Endothelial cell of umbilical vein (primary cell): ENCODE results near the gene CEP83. TPM values are rescaled to one million over a fixed set of nuclear protein-coding genes. Genes with fewer than 3 reads are reported as not detected.

Experiments used
- BruUV-seq: library from RNA; stranded (reverse); fragments of 400-500 nt; replicated peaks from 2 replicates; lab custom pipeline; 2021; lab: Mats Ljungman, UMichigan
- CTCF ChIA-PET: fragments of 300-600, 350-600 bp; sonication (Branson Sonifier 250); formaldehyde crosslinking; loops from one replicate; lab custom pipeline; 2021; ENCODE audit warnings: antibody characterized with exemption, inconsistent platforms; lab: Charles Lee
- POLR2A ChIA-PET: fragments of 300-600, 350-600 bp; sonication (Branson Sonifier 250); formaldehyde crosslinking; loops from one replicate; lab custom pipeline; 2021; ENCODE audit warnings: antibody characterized with exemption, inconsistent platforms; lab: Charles Lee
- DNase-seq: peaks from one replicate; pipeline ENCODE4 v3.0.0-alpha.2; 2011; ENCODE audit warnings: low read depth, low spot score
- FAIRE-seq: peaks from 2 replicates; lab custom pipeline; 2011; peaks lifted over from hg19 to GRCh38; lab: Jason Lieb, UNC
- H2AFZ ChIP-seq: 2 replicates; pipeline ENCODE4 v1.6.0; 2012; ENCODE audit warnings: low read depth, low read length, control low read depth, inconsistent platforms
- H3K27ac ChIP-seq: 2 replicates; pipeline ENCODE4 v1.5.1; 2011; ENCODE audit warnings: low read depth, mild to moderate bottlenecking, control low read depth, low read length, moderate library complexity; ENCODE audit not compliant: insufficient read depth
- H3K27me3 ChIP-seq, 2 experiments: 2 replicates each; pipeline versions ENCODE4 v1.6.0 to v1.6.1; 2011; ENCODE audit warnings: low read length in 2 of 2, mixed read lengths in 1 of 2; ENCODE audit not compliant: control insufficient read depth in 2 of 2, insufficient read depth in 2 of 2
- H3K36me3 ChIP-seq, 2 experiments: 2 replicates in 1 of 2; 3 replicates in 1 of 2; pipeline ENCODE4 v1.5.1; 2011; ENCODE audit warnings: low read length in 2 of 2, mild to moderate bottlenecking in 1 of 2, moderate library complexity in 1 of 2; ENCODE audit not compliant: control insufficient read depth in 2 of 2, insufficient read depth in 2 of 2; ENCODE audit errors: extremely low read depth in 1 of 2
- H3K4me1 ChIP-seq: 3 replicates; pipeline ENCODE4 v1.5.1; 2011; ENCODE audit warnings: mild to moderate bottlenecking, low read length; ENCODE audit not compliant: control insufficient read depth, insufficient read depth; ENCODE audit errors: extremely low read depth
- H3K4me2 ChIP-seq: 2 replicates; pipeline ENCODE4 v1.6.1; 2011; ENCODE audit warnings: low read length, control low read depth, mixed read lengths; ENCODE audit not compliant: insufficient read depth
- H3K4me3 ChIP-seq, 3 experiments: fragments of 200-600 bp in 1 of 3; sonication (generic), shearing (Covaris generic) in 1 of 3; replicated peaks in 1 of 3; 2 replicates each; pipeline ENCODE4 v1.5.1; 2011 to 2016; ENCODE audit warnings: control low read depth in 3 of 3, low read length in 3 of 3, mild to moderate bottlenecking in 2 of 3, inconsistent platforms in 1 of 3, low read depth in 1 of 3, moderate library complexity in 1 of 3; ENCODE audit not compliant: insufficient read depth in 1 of 3
- H3K79me2 ChIP-seq: 2 replicates; pipeline ENCODE4 v1.6.0; 2012; ENCODE audit warnings: low read length, inconsistent platforms; ENCODE audit not compliant: control insufficient read depth, insufficient read depth
- H3K9ac ChIP-seq: replicated peaks from 2 replicates; pipeline ENCODE3; 2011; ENCODE audit warnings: low read length, control low read depth; ENCODE audit not compliant: insufficient read depth; ENCODE audit errors: extremely low read depth
- H3K9me1 ChIP-seq: replicated peaks from 3 replicates; pipeline ENCODE4 v1.6.0; 2011; ENCODE audit warnings: mild to moderate bottlenecking, low read length; ENCODE audit not compliant: control insufficient read depth, insufficient read depth; ENCODE audit errors: extremely low read depth
- H3K9me3 ChIP-seq: replicated peaks from 2 replicates; pipeline ENCODE4 v1.5.1; 2012; ENCODE audit warnings: low read length, inconsistent platforms; ENCODE audit not compliant: control insufficient read depth, insufficient read depth
- H4K20me1 ChIP-seq: replicated peaks from 2 replicates; pipeline ENCODE3; 2011; ENCODE audit warnings: mild to moderate bottlenecking, low read length; ENCODE audit not compliant: control insufficient read depth, insufficient read depth; ENCODE audit errors: extremely low read depth
- EZH2 ChIP-seq: IDR thresholded peaks from 2 replicates; pipeline ENCODE4 v1.6.1; 2012; ENCODE audit warnings: borderline replicate concordance, low read depth, mild to moderate bottlenecking, moderate library complexity, low read length, inconsistent platforms; ENCODE audit not compliant: severe bottlenecking
- FOS ChIP-seq: IDR thresholded peaks from 2 replicates; pipeline ENCODE4 v1.6.1; 2011; ENCODE audit warnings: mild to moderate bottlenecking, low read length, moderate library complexity, borderline replicate concordance; ENCODE audit not compliant: insufficient read depth
- GATA2 ChIP-seq: IDR thresholded peaks from 2 replicates; pipeline ENCODE4 v1.7.0; 2011; ENCODE audit warnings: low read depth, mild to moderate bottlenecking, moderate library complexity, mixed read lengths, low read length; ENCODE audit not compliant: insufficient read length, insufficient read depth
- JUN ChIP-seq: IDR thresholded peaks from 2 replicates; pipeline ENCODE4 v1.6.1; 2011; ENCODE audit warnings: borderline replicate concordance, low read depth; ENCODE audit not compliant: insufficient read length, insufficient read depth
- MYC ChIP-seq: IDR thresholded peaks from one replicate; pipeline ENCODE4 v1.6.1; 2011; ENCODE audit warnings: mild to moderate bottlenecking, low read depth, low read length
- POLR2A ChIP-seq: IDR thresholded peaks from 2 replicates; pipeline ENCODE4 v1.6.1; 2012; ENCODE audit warnings: low read depth, mild to moderate bottlenecking, control low read depth, low read length
- POLR2AphosphoS5 ChIP-seq: IDR thresholded peaks from 2 replicates; pipeline ENCODE4 v1.6.1; 2012; ENCODE audit warnings: low read depth, mild to moderate bottlenecking, control low read depth, low read length, moderate library complexity; ENCODE audit not compliant: insufficient read depth
- dilution Hi-C: fragments of 300-500 bp; cut with MboI; formaldehyde crosslinking; loops from one replicate; pipeline ENCODE4 v1.15.0; 2019; ENCODE audit warnings: low sequenced_read_pairs; ENCODE audit not compliant: extremely low pct_ligation_motif_present
- intact Hi-C: fragments of 100-400 bp; cut with micrococcal nuclease; formaldehyde crosslinking; loops from one replicate; pipeline ENCODE4 v1.10.0; 2022
- polyA plus RNA-seq, 4 experiments: library from polyadenylated mRNA; depleted of rRNA in 3 of 4; stranded (reverse) in 3 of 4; unstranded in 1 of 4; fragments of >200 nt; gene quantifications; 2 replicates each; pipeline versions ENCODE4 v1.2.1 to v1.2.3, GENCODE V29; 2011 to 2012; ENCODE audit warnings: missing spikeins in 1 of 4
- total RNA-seq: library from RNA; stranded (reverse); gene quantifications from 2 replicates; pipeline ENCODE4 v1.2.3, GENCODE V29; 2021
- TF ChIP-seq, protein P1 (sequence below), 2 donors: IDR thresholded peaks; 1 replicate in 1 of 2; 2 replicates in 1 of 2; pipeline ENCODE4 v1.5.1; 2011; ENCODE audit warnings: low read length in 2 of 2, mild to moderate bottlenecking in 2 of 2, moderate library complexity in 2 of 2, control low read depth in 1 of 2, inconsistent platforms in 1 of 2, low read depth in 1 of 2; ENCODE audit not compliant: insufficient read depth in 1 of 2; ENCODE audit errors: extremely low read depth in 1 of 2
- TF ChIP-seq, protein P2 (sequence below): IDR thresholded peaks from 2 replicates; pipeline ENCODE4 v1.6.1; 2011; ENCODE audit not compliant: insufficient read depth, insufficient read length

Gene CEP83
- total and polyA plus RNA-seq, 2 donors (not counting 3 experiments of a cell fraction or from before 2014, with no cell fraction given), result 2.9 to 15.3 TPM

DNA sequence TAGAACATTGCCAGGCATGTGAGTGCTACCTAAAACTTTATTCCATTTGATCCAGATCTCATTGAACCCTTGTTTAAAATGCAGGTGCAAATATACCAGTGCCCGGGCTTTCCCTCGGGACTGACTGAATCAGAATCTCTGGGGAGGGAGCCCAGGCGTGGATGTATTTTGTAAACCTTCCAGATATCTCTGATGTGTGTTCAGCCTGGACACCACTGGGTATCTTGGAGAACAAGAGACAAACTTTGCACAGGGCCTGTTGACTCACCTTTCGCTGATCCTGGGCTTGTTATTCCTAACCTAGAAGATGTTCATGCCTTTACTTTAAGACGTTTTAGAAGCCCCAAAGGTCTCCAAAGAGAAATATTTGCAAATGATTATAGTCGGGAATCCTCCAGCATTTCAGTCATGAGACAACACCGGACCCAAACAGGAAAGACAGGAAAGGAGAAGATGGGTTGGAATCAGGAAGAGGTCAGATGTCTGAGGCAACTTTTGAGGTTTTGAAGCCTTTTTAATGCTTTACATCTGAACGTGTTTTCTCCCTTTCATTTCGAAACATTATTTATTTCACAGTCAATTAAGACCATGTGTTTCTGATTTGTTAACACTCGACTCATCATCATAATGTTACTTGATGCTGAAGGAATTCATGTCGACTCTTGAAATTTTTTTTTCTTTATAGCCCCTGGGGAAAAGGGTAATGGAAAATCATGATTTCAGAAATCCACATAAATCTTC, 192.7 kb downstream of the CEP83 start:
- intact Hi-C loops, result no loop called here
- DNase-seq, result no peak
- CTCF ChIA-PET, result no interaction called here

More for the DNA sequence above, 192.7 kb downstream of the CEP83 start:
- BruUV-seq, result no TSS peak
- no peaks in the 10 kb centered on the region for H3K36me3 ChIP-seq
- FAIRE-seq, result no peak
- no peaks in the 10 kb centered on the region for H4K20me1 ChIP-seq
- POLR2A ChIA-PET, result no interaction called here
- H3K9ac ChIP-seq, result no peak overlapping the region
- peaks cover 5 to 18% of the 10 kb centered on the region in 2 experiments for H3K27me3 ChIP-seq
- no peaks in the 10 kb centered on the region for H3K4me1 ChIP-seq
- dilution Hi-C loops, result no loop called here
- no peaks in the 10 kb centered on the region for H3K9me1 ChIP-seq
- H3K9me3 ChIP-seq, result no peaks in the 10 kb centered on the region
- H3K4me3 ChIP-seq, result no peak overlapping the region
- no peak overlapping the region for H3K4me2 ChIP-seq
- no peak for TF ChIP-seq MYC
- no peak for TF ChIP-seq EZH2
- TF ChIP-seq POLR2AphosphoS5, result no peak
- TF ChIP-seq GATA2, result no peak
- TF ChIP-seq, protein P1, sequence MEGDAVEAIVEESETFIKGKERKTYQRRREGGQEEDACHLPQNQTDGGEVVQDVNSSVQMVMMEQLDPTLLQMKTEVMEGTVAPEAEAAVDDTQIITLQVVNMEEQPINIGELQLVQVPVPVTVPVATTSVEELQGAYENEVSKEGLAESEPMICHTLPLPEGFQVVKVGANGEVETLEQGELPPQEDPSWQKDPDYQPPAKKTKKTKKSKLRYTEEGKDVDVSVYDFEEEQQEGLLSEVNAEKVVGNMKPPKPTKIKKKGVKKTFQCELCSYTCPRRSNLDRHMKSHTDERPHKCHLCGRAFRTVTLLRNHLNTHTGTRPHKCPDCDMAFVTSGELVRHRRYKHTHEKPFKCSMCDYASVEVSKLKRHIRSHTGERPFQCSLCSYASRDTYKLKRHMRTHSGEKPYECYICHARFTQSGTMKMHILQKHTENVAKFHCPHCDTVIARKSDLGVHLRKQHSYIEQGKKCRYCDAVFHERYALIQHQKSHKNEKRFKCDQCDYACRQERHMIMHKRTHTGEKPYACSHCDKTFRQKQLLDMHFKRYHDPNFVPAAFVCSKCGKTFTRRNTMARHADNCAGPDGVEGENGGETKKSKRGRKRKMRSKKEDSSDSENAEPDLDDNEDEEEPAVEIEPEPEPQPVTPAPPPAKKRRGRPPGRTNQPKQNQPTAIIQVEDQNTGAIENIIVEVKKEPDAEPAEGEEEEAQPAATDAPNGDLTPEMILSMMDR (IDR thresholded peaks at IDR 0.05; ENCODE audit: extremely low read depth in 1 of 2, insufficient read depth in 1 of 2, low read depth in 1 of 2, low read length in 2 of 2), result no peak
- no peak for TF ChIP-seq JUN
- TF ChIP-seq POLR2A, result no peak
- TF ChIP-seq, protein P2, sequence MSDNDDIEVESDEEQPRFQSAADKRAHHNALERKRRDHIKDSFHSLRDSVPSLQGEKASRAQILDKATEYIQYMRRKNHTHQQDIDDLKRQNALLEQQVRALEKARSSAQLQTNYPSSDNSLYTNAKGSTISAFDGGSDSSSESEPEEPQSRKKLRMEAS, result no peak
- no peak for TF ChIP-seq FOS
- H2AFZ ChIP-seq, result no peak overlapping the region
- H3K27ac ChIP-seq, result no peak overlapping the region
- no peaks in the 10 kb centered on the region for H3K79me2 ChIP-seq
